Transverse colon (tissue), 4 donors: ENCODE data around the gene DDX51.

ENCODE experiments used
- EP300 ChIP-seq: sonication (generic); formaldehyde crosslinking; IDR thresholded peaks from one replicate; pipeline ENCODE4 v1.6.1; 2017; ENCODE audit warnings: antibody characterized with exemption, low read depth
- POLR2A ChIP-seq: fragments of 450-650 bp; IDR thresholded peaks from one replicate; pipeline ENCODE4 v1.6.1; 2016; ENCODE audit warnings: antibody characterized with exemption, mild to moderate bottlenecking, moderate library complexity
- POLR2AphosphoS5 ChIP-seq, 3 donors: sonication (generic); formaldehyde crosslinking; IDR thresholded peaks; one replicate each; pipeline ENCODE4 v1.6.1; 2016; ENCODE audit warnings: antibody characterized with exemption in 3 of 3
- TF ChIP-seq, protein P1 (sequence below), 5 experiments: fragments of 200-600 bp in 3 of 5; fragments of 450-650 bp in 2 of 5; sonication (generic) in 3 of 5; IDR thresholded peaks; 1 replicate in 2 of 5; 2 replicates in 3 of 5; pipeline ENCODE4 v1.5.1; 2016 to 2017; ENCODE audit warnings: antibody characterized with exemption in 5 of 5, inconsistent platforms in 3 of 5, mild to moderate bottlenecking in 2 of 5, moderate library complexity in 1 of 5

DNA sequence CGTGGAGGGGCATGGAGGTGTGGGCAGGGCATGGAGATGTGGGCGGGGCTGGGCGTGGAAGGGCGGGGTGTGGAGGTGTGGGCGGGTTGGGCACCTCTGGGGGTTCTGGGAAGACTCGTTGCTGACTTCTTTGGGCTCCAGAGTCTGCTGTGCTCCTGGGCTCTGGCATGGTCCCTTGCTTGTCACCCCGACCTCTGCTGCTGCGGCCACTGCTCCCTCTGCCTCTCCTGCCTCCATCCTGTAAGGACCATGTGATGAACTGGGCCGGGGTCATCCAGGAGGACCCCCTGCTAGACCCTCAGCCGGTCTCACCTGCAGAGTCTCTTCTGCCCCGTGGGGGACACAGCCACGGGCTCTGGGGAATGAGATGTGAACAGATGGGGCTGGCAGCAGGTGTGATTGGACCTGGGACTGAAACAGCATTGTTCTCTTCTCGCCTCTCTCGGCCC lies 15.5 kb upstream of the DDX51 start:
- TF ChIP-seq POLR2AphosphoS5 (IDR thresholded peaks at IDR 0.05) = no peak
- TF ChIP-seq, protein P1, sequence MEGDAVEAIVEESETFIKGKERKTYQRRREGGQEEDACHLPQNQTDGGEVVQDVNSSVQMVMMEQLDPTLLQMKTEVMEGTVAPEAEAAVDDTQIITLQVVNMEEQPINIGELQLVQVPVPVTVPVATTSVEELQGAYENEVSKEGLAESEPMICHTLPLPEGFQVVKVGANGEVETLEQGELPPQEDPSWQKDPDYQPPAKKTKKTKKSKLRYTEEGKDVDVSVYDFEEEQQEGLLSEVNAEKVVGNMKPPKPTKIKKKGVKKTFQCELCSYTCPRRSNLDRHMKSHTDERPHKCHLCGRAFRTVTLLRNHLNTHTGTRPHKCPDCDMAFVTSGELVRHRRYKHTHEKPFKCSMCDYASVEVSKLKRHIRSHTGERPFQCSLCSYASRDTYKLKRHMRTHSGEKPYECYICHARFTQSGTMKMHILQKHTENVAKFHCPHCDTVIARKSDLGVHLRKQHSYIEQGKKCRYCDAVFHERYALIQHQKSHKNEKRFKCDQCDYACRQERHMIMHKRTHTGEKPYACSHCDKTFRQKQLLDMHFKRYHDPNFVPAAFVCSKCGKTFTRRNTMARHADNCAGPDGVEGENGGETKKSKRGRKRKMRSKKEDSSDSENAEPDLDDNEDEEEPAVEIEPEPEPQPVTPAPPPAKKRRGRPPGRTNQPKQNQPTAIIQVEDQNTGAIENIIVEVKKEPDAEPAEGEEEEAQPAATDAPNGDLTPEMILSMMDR (IDR thresholded peaks at IDR 0.05) = no peak
- TF ChIP-seq POLR2A = no peak
- TF ChIP-seq EP300 = no peak
